Neuron (in vitro differentiated cells): Measurements from ENCODE around the gene AGAP1.

Experiments used
- H2AFZ ChIP-seq: one replicate; pipeline ENCODE4 v1.6.1; 2013; ENCODE audit warnings: low read depth, mild to moderate bottlenecking, inconsistent platforms, low read length, moderate library complexity
- H3K27me3 ChIP-seq: one replicate; pipeline ENCODE4 v1.6.1; 2013; ENCODE audit warnings: low read length; ENCODE audit not compliant: insufficient read depth
- H3K36me3 ChIP-seq: one replicate; pipeline ENCODE4 v1.6.1; 2013; ENCODE audit warnings: low read length; ENCODE audit not compliant: insufficient read depth
- H3K4me1 ChIP-seq: one replicate; pipeline ENCODE4 v1.6.1; 2013; ENCODE audit warnings: low read length; ENCODE audit not compliant: insufficient read depth
- H3K4me3 ChIP-seq: 2 replicates; pipeline ENCODE4 v1.5.1; 2013; ENCODE audit warnings: mild to moderate bottlenecking, low read length, moderate library complexity
- H3K9me3 ChIP-seq: one replicate; pipeline ENCODE4 v1.6.1; 2013; ENCODE audit warnings: low read length

Gene AGAP1

DNA sequence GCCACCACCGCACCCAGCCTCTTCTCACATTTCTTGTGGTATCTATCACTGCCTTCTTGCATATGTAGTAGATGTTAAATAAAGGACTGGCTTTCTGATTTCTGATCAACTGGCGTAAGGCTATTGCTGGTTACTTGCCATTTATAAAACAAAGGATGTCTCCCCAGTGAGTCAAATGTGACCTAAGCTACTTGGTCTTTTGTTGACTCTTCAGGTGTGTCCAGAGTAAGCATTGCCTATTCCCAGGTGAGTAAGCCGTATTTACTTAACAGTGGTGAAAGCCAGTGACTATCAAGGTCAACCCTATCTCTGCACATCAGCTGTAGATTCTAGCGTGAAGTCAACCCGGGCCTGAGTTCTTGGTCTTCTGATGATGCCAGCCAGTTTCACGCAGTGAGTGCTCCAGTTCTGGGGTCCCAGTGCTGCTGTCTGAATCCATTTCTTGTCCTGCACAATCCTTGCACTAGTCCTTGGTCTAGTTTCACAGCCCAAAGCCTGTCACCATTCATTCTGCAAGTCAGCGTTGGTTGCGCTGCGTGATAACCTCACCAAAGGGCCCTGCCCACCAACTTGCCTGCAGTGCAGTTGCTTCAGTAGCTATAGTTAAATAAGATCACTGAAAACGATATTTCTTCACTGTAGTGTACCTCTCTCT, 554.2 kb downstream of the AGAP1 start:
- Histone ChIP-seq H3K9me3 (no peaks in the 10 kb centered on the region), H3K4me1 (no peaks in the 10 kb centered on the region), H3K27me3 (no peaks in the 10 kb centered on the region), H3K36me3 (peaks cover 19% of the 10 kb centered on the region), H3K4me3 (no peak overlapping the region), H2AFZ (no peak overlapping the region)

DNA sequence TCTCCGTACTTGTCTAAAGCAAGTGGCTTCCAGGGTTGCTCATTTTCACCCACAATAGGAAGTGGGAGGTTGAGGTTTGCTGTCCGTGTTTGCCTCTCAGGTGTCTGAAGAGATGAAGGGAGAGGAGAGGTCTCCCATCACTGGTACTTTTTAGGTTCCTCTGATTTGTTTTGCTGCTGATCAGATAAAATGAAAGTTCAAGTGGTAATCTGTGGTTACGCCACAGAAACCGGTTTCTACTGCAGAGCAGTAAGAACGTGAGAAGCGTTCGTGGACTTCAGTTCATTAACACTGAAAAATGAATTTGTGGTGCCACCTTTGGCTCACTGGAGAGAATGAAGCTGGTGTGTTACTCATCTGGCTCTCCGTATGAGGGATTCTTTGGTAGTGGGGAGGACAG, 556.1 kb downstream of the AGAP1 start:
- Histone ChIP-seq H3K27me3 (no peaks in the 10 kb centered on the region), H3K36me3 (peaks cover 14% of the 10 kb centered on the region), H3K4me1 (peaks cover 4% of the 10 kb centered on the region)

DNA sequence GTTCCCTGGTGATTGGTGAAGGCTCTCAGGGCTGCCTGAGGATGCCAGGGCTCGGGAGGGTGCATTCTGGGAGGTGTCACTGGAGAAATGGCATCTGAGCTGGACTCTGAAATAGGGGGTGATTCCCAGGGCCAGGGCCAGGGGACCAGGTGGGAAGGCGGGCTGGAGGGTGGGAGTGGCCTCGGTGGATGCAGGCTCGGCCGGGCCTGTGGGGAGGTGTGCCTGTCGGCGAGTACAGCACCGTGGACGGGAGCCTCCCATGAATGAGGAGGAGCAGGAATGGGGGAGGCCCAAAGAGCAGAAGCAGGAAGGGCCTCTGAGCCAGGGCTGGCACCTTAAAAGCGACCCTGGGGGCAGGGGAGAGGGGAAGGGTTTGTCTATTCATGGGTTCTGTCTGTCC, 557.5 kb downstream of the AGAP1 start:
- no peak overlapping the region for H2AFZ ChIP-seq
- H3K4me1 ChIP-seq = peaks cover 4% of the 10 kb centered on the region
- H3K36me3 ChIP-seq = peaks cover 14% of the 10 kb centered on the region
- no peaks in the 10 kb centered on the region for H3K9me3 ChIP-seq
- H3K4me3 ChIP-seq = no peak overlapping the region
- H3K27me3 ChIP-seq = no peaks in the 10 kb centered on the region

More for the DNA sequence above, 556.1 kb downstream of the AGAP1 start:
- Histone ChIP-seq H2AFZ (no peak overlapping the region), H3K9me3 (no peaks in the 10 kb centered on the region), H3K4me3 (no peak overlapping the region)

DNA sequence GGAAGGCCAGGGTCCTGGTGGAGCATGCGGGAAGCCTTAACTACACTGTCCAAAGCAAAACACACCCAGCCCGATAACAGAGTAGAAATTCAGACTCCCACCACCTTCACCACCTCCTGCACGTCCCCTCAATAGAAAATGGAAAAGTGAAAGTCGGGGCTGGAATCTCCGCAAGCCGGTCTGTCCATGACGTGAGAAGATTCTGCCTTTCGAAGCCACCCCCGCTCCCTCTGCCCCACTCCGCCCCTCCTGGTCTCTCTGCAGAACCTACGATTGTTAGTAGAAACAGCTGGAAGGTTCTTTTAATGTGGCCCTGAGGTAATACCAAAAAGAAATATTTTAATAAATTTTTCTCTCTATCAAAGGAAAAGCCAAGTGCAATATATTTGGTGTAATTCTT, 558.0 kb downstream of the AGAP1 start:
- H3K4me1 ChIP-seq = peaks cover 4% of the 10 kb centered on the region

DNA sequence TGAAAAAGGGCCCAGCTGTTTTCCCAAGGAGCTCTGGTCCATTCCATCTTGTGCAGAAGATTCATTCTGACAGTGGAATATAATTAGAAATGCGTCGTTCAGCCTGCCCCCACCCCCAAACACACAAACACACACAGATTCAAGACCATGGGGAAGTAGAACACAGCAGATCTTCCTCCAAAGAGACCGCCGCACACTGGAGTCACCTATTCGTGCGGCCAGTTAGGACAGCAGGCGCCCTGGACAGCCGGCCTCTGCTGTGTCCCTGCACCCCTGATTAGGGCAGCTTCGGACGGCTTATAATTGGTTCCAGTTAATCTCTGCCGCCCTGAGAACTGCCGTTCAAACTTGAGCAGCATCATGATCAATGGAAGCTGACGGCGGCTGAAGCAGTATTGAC, 558.4 kb downstream of the AGAP1 start:
- Histone ChIP-seq H3K36me3 (peaks cover 15% of the 10 kb centered on the region), H2AFZ (no peak overlapping the region), H3K4me3 (no peak overlapping the region), H3K27me3 (no peaks in the 10 kb centered on the region), H3K4me1 (peaks cover 4% of the 10 kb centered on the region), H3K9me3 (no peaks in the 10 kb centered on the region)

More for the DNA sequence above, 558.0 kb downstream of the AGAP1 start:
- H3K36me3 ChIP-seq = peaks cover 18% of the 10 kb centered on the region
- no peaks in the 10 kb centered on the region for H3K27me3 ChIP-seq
- no peak overlapping the region for H3K4me3 ChIP-seq
- H3K9me3 ChIP-seq = no peaks in the 10 kb centered on the region
- no peak overlapping the region for H2AFZ ChIP-seq

DNA sequence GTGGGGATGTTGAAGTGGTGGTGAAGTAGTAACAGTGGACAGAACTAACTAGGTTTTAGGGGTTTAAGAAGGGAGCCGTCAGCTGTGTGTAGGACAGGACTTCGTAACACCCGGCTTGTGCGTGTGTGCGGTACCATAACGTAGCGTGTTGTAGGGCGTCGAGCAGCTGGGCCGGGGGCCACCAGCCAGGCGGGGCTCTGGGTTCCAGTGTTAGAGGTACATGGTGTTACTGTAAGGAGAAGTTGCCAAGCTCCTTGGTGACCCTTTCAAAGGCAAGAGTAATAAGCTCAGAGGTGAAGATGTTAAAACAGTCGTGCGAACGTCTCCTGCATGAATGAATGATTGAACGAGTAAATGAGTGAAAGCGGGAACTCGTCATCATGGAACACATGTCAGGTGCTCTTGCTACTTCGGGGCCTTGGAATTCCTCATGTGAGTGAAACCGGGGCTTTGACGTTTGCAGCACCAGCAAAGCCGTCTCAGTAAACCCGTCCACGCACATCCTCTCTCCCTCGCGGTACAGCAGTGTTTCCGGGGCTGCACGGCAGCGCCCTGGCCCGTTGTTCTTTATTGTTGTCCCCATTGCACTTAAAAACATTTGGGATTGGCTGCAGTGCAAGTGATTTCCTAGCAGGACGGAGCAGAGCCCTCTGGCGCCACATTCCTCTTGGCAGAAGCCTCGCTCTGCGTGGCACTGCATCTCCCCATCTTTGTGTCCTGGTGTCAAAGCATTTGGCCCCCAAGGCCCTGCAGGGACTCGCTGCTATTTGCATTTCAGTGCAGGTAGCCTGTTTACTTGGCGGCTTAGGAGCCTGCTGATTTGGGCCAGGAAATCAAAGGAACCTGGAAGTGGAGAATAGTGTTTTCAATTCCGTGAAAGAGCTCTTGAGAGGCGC, 559.3 kb downstream of the AGAP1 start:
- Histone ChIP-seq H3K36me3 (peaks cover 21% of the 10 kb centered on the region), H3K27me3 (no peaks in the 10 kb centered on the region), H3K4me3 (no peak overlapping the region), H3K4me1 (peaks cover 4% of the 10 kb centered on the region), H2AFZ (no peak overlapping the region), H3K9me3 (peaks cover 5% of the 10 kb centered on the region)

DNA sequence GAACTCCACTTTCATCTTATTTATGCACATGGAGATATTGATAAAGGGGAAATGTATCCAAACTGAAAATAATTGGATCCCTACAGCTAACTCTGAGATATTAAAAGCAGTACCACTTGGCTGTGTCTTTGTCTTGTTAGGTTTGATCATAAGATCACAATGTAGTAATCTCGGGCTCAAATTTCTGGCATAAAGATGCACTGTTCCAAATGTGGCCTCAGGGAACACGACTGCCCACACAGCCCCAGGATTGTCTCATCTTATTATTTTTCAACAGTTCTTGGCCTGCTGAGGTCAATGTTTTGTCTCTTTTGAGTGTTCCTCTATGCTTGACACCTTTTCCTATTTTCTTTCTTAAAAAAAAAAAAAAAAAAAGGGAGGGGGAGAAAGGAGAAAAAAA, 560.3 kb downstream of the AGAP1 start:
- Histone ChIP-seq H2AFZ (no peak overlapping the region), H3K9me3 (peaks cover 12% of the 10 kb centered on the region), H3K36me3 (peaks cover 21% of the 10 kb centered on the region), H3K4me3 (no peak overlapping the region), H3K4me1 (peaks cover 4% of the 10 kb centered on the region), H3K27me3 (no peaks in the 10 kb centered on the region)

DNA sequence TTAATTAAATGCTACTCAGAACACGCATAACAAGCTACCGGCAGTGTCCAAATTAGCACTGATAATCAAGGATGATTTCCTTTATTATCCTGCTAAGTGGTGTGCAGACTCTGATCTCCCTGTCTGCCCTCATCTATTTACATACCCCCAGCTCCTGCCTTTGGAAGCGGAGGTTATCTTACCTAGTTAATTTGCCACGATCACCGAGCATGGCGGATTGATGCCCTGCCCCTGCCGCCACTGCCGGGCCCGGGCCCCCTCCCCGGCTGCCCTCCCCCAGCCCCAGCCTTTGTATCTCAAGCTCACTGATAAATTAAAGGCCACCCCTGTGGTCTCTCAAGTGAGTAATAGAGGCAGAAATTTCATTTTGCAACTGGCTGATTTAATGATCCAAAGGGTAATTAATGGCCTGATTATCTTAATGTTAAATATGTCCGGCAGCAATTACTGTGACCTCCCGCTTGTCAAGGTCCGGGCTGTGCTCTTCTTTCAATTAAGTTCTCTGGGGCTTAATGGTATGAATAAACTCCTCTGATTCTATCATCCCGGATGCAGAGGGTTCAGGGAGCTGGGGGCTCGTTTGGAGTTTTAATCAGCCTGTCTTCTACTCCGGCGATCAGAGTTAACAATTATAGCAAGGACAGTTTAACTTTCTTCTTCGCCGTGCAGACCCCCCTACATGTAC, 560.9 kb downstream of the AGAP1 start:
- H3K9me3 ChIP-seq = peaks cover 15% of the 10 kb centered on the region
- H3K27me3 ChIP-seq = no peaks in the 10 kb centered on the region
- no peak overlapping the region for H3K4me3 ChIP-seq
- peaks cover 19% of the 10 kb centered on the region for H3K36me3 ChIP-seq
- no peak overlapping the region for H2AFZ ChIP-seq
- H3K4me1 ChIP-seq = peaks cover 4% of the 10 kb centered on the region

DNA sequence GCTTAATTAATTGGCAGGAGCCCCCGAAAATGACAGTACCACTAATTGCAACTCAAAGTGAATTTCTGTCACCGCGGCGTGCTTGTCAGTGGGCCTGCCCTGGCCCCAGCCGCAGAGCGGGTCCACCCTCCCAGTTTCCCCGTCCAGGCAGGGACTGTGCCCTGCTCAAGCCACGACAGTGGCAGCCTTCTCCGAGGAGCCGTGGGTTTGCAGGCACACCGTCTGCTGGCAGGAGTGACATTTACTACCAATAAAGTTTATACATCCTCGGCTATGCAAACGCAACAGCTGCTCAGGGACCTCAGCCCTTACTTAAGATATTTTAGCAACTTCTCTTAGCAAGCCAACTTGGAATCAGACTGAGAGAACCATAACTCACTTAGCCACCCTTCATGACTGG, 561.6 kb downstream of the AGAP1 start:
- Histone ChIP-seq H2AFZ (no peak overlapping the region), H3K4me1 (peaks cover 4% of the 10 kb centered on the region), H3K9me3 (peaks cover 15% of the 10 kb centered on the region), H3K36me3 (peaks cover 19% of the 10 kb centered on the region), H3K4me3 (no peak overlapping the region), H3K27me3 (no peaks in the 10 kb centered on the region)

DNA sequence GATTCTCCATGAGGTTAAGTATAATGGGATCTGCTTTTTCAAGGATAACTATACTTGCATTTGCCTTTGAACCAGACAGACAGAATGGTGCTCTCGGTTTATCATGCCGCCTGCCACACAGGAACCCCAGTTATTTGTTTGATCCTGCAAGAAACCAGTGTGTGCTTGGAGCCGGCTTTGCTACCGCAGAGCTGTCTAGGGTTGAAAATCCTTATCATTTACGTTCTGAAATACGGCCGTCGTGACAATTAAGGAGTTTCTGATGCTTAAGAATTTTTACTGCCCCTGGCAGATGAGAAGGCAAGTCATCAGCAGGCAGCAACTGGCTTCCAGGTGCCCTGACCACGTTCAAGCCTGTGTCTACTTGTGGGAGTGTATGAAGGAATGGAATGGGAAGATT, 562.3 kb downstream of the AGAP1 start:
- peaks cover 15% of the 10 kb centered on the region for H3K9me3 ChIP-seq
- H3K4me1 ChIP-seq = peaks cover 4% of the 10 kb centered on the region
- H2AFZ ChIP-seq = no peak overlapping the region
- H3K4me3 ChIP-seq = no peak overlapping the region
- no peaks in the 10 kb centered on the region for H3K27me3 ChIP-seq
- H3K36me3 ChIP-seq = peaks cover 19% of the 10 kb centered on the region

DNA sequence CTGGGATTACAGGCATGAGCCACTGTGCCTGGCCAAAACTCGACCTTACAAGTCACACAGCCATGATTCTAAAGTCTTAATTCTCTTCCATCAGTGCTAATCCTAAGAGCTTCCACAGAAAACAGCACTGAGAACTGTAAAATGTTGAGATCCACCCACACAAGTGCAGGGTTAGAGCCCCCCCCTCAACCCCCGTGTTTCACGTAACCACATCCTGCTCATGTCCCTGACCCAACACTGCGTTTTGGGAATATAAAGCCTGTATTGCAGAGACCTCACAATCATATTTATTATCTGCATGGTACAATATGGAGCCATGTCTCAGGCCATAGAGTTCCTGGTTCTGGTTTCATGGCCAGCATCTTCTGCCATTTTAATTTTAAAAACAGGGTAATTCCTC, 563.5 kb downstream of the AGAP1 start:
- Histone ChIP-seq H3K4me1 (peaks cover 4% of the 10 kb centered on the region), H2AFZ (no peak overlapping the region), H3K4me3 (no peak overlapping the region), H3K9me3 (peaks cover 15% of the 10 kb centered on the region), H3K36me3 (peaks cover 18% of the 10 kb centered on the region), H3K27me3 (no peaks in the 10 kb centered on the region)

DNA sequence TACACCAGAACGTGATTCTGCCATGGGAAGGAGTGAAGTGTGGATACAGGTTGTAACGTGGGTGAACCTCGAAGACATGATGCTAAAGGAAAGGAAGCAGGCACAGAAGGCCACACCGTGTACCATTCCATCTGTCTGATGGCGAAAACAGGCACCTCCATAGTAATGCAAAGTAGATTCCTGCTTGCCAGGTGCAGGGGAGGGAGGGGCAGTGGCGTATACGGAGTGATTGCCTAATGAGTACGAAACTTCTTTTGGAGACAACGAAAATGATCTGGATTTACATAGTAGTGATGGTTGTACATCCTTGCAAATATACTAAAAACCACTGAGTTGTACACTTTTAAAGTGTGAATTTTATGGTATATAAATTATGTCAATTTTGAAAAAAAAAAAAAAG, 567.7 kb downstream of the AGAP1 start:
- H3K27me3 ChIP-seq = no peaks in the 10 kb centered on the region
- H2AFZ ChIP-seq = no peak overlapping the region
- H3K4me3 ChIP-seq = no peak overlapping the region
- H3K4me1 ChIP-seq = peaks cover 8% of the 10 kb centered on the region
- H3K9me3 ChIP-seq = peaks cover 15% of the 10 kb centered on the region
- peaks cover 16% of the 10 kb centered on the region for H3K36me3 ChIP-seq

DNA sequence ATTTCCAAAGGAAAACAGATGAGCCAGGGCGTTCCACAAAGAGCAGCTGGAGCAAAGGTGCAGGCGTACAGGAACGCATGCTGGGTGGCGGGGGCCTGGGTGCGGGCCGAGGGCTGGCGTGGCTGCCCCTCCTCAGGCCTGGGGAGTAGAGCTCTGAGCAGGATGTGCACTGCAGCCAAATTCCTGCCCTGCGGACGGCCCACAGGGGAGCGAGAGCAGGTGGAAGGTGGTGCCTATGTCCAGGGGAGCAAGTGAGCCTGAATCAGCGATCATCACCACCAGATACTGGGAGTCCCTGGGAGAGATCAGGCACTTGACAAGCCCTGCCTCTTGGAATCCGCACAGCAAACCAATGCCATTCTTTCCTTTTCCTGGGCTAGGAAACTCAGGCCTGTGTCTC, 568.1 kb downstream of the AGAP1 start:
- H3K27me3 ChIP-seq = no peaks in the 10 kb centered on the region
- peaks cover 8% of the 10 kb centered on the region for H3K4me1 ChIP-seq
- H3K36me3 ChIP-seq = peaks cover 12% of the 10 kb centered on the region
- H3K4me3 ChIP-seq = no peak overlapping the region
- H3K9me3 ChIP-seq = peaks cover 15% of the 10 kb centered on the region
- H2AFZ ChIP-seq = no peak overlapping the region
